HL-60 (cell line): Measurements from ENCODE around the gene ANKRD2.

Experiments
- DNase-seq, 2 experiments: peaks; one replicate each; pipeline ENCODE4 v3.0.0-alpha.2; 2010 to 2020; ENCODE audit warnings: low read depth in 1 of 2, low spot score in 1 of 2
- H3K27ac ChIP-seq: fragments of 250-450 bp; sonication (Bioruptor Pico); replicated peaks from 2 replicates; pipeline ENCODE4 v1.5.1; 2020; ENCODE audit warnings: mild to moderate bottlenecking, moderate library complexity
- H3K27me3 ChIP-seq: fragments of 250-450 bp; sonication (Bioruptor Pico); 2 replicates; pipeline ENCODE4 v1.5.1; 2021; ENCODE audit warnings: mild to moderate bottlenecking, moderate library complexity; ENCODE audit not compliant: insufficient read depth, poor library complexity, severe bottlenecking
- H3K4me3 ChIP-seq: replicated peaks from 2 replicates; pipeline ENCODE4 v1.5.1; 2011; ENCODE audit warnings: mild to moderate bottlenecking, control low read depth, low read length; ENCODE audit not compliant: insufficient read depth
- CTCF ChIP-seq: IDR thresholded peaks from one replicate; pipeline ENCODE4 v1.5.1; 2011; ENCODE audit warnings: low read length, control low read depth, inconsistent platforms; ENCODE audit not compliant: insufficient read depth
- GABPA ChIP-seq: IDR thresholded peaks from 2 replicates; pipeline ENCODE4 v1.6.1; 2012; ENCODE audit warnings: low read depth
- POLR2AphosphoS5 ChIP-seq: IDR thresholded peaks from 2 replicates; pipeline ENCODE4 v1.6.1; 2012; ENCODE audit warnings: low read depth
- REST ChIP-seq: IDR thresholded peaks from 2 replicates; pipeline ENCODE4 v1.6.1; 2012; ENCODE audit warnings: low read depth; ENCODE audit not compliant: insufficient replicate concordance
- SPI1 ChIP-seq: IDR thresholded peaks from 2 replicates; pipeline ENCODE4 v1.6.1; 2012; ENCODE audit warnings: low read depth, mild to moderate bottlenecking, borderline replicate concordance

Gene ANKRD2

GRCh38 chr10:97532935-97533671 is 39.5 kb upstream of the ANKRD2 start:
- TF ChIP-seq GABPA: no peak
- TF ChIP-seq CTCF: no peak
- TF ChIP-seq REST: no peak
- no peak for TF ChIP-seq POLR2AphosphoS5
- no peak for TF ChIP-seq SPI1
- no peak overlapping the region for H3K27ac ChIP-seq
- no peaks in the 10 kb centered on the region for H3K27me3 ChIP-seq
- no peak overlapping the region for H3K4me3 ChIP-seq
- no peak for DNase-seq

GRCh38 chr10:97533888-97534287 is 38.7 kb upstream of the ANKRD2 start:
- no peaks in the 10 kb centered on the region for H3K27me3 ChIP-seq
- no peak for TF ChIP-seq REST
- TF ChIP-seq GABPA: no peak
- TF ChIP-seq CTCF: no peak
- no peak for TF ChIP-seq POLR2AphosphoS5
- no peak for TF ChIP-seq SPI1
- no peak for DNase-seq
- H3K4me3 ChIP-seq: no peak overlapping the region
- no peak overlapping the region for H3K27ac ChIP-seq

DNA sequence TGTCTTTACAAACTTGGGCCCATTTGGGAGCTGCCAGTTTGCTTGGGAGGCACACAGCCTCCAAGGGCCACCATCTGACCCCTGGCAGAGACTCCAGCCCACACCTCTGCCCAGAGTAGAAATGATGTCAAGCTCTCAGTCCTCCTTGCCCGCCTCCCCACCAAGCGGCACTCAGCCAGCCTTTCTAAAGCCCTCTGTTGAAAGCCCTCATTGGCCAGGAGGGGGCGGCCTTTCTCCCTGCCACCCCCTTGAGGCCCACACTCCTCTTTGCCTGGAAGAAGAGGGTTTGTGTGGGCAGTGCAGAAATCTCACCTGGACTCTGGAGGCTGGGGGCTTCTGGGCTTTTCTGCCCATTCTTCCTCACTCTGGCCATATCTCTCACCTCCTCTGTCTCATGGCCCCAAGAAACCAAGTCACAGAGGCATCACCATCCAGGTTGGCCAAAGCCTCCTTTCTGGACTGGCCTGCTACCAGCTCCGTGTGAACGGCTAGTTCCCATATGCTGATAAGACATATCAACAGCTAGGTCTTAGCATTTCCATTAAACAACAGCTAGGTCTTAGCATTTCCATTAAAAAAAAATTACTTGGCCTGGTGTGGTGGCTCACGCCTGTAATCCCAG is 37.7 kb upstream of the ANKRD2 start:
- DNase-seq: peak in 1 of 2 experiments; percentile 16
- no peak overlapping the region for H3K4me3 ChIP-seq
- H3K27me3 ChIP-seq: no peaks in the 10 kb centered on the region
- H3K27ac ChIP-seq: no peak overlapping the region
- TF ChIP-seq CTCF (peak; percentile 53), SPI1 (no peak), POLR2AphosphoS5 (no peak)
